Testis (tissue), 2 donors: Measurements from ENCODE around the gene UBP1.
"Not testable (repeated sequence)": the region's sequence is repeated elsewhere in the genome, so short reads cannot be mapped to it uniquely, and the experiment has no call there.

Experiments used
- POLR2A ChIP-seq: fragments of 450-650 bp; IDR thresholded peaks from one replicate; pipeline ENCODE4 v1.6.1; 2017; ENCODE audit warnings: antibody characterized with exemption, mild to moderate bottlenecking, moderate library complexity
- TF ChIP-seq, protein P1 (sequence below), 3 experiments: fragments of 450-650 bp in 2 of 3; fragments of 200-600 bp in 1 of 3; sonication (generic) in 1 of 3; IDR thresholded peaks; one replicate each; pipeline ENCODE4 v1.5.1; 2016 to 2019; ENCODE audit warnings: antibody characterized with exemption in 3 of 3, mild to moderate bottlenecking in 2 of 3, moderate library complexity in 1 of 3

DNA sequence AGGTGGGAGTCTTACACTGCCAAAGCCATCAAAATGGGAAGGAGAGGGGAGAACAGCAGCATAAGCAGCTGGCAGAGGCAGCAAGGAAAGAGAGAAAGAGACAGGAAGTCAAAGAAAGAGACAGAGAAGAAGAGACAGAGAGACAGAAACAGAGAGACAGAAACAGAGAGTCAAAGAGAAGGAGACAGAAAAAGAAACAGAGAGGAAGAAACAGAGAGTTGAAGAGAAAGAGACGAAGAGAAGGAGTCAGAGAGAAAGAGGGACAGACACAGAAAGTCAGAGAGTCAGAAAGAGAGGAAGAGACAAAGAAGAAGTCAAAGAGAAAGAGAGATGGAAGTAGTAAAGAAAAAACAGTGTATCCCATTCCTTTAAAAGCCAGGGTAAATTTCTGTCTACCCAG lies 11.8 kb upstream of the UBP1 start:
- TF ChIP-seq, protein P1, sequence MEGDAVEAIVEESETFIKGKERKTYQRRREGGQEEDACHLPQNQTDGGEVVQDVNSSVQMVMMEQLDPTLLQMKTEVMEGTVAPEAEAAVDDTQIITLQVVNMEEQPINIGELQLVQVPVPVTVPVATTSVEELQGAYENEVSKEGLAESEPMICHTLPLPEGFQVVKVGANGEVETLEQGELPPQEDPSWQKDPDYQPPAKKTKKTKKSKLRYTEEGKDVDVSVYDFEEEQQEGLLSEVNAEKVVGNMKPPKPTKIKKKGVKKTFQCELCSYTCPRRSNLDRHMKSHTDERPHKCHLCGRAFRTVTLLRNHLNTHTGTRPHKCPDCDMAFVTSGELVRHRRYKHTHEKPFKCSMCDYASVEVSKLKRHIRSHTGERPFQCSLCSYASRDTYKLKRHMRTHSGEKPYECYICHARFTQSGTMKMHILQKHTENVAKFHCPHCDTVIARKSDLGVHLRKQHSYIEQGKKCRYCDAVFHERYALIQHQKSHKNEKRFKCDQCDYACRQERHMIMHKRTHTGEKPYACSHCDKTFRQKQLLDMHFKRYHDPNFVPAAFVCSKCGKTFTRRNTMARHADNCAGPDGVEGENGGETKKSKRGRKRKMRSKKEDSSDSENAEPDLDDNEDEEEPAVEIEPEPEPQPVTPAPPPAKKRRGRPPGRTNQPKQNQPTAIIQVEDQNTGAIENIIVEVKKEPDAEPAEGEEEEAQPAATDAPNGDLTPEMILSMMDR (IDR thresholded peaks at IDR 0.05), result not testable (repeated sequence)
- not testable (repeated sequence) for TF ChIP-seq POLR2A
